Left hindlimb (tissue), 1 donor: ENCODE measurements around the gene MEGF11.
"Not testable (repeated sequence)": the region's sequence is repeated elsewhere in the genome, so short reads cannot be mapped to it uniquely, and the experiment has no call there.

Experiments used
- DNase-seq: peaks from one replicate; pipeline ENCODE4 v3.0.0-alpha.2; 2018

Gene MEGF11

DNA sequence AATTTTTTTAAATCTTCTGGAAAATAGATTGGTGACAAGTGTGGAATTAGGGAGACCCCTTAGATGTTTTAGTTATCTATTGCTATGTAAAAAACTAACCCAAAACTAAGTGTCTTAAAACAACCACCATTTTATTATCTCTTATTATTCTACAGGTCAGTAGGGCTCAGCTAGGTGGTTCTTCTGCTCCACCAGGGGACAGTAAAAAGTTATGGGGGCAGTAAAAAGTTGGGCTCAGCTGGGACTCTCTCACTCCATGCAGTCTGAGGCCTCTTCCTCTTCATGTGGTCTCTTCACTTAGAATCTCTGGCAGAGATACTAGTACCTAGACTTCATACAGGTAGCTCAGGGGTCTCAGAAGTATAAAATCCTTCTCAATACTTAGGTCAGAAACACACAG, 21.8 kb upstream of the MEGF11 start:
- DNase-seq, result no peak

DNA sequence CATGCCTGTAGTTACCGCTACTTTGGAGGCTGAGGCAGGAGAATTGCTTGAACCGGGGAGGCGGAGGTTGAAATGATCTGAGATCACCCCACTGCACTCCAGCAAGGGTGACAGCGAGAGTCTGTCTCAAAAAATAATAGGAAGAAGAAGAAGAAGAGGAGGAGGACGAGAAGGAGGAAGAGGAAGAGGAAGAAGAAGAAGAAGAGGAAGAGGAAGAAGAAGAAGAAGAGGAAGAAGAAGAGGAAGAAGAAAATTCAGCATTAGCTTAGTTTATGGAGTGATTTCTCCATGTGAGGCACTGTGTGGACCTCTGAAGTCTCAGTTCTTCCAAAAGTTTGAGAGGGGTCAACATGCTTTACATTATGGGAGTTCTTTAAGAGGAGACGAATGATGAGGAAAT, 17.4 kb upstream of the MEGF11 start:
- no peak for DNase-seq

DNA sequence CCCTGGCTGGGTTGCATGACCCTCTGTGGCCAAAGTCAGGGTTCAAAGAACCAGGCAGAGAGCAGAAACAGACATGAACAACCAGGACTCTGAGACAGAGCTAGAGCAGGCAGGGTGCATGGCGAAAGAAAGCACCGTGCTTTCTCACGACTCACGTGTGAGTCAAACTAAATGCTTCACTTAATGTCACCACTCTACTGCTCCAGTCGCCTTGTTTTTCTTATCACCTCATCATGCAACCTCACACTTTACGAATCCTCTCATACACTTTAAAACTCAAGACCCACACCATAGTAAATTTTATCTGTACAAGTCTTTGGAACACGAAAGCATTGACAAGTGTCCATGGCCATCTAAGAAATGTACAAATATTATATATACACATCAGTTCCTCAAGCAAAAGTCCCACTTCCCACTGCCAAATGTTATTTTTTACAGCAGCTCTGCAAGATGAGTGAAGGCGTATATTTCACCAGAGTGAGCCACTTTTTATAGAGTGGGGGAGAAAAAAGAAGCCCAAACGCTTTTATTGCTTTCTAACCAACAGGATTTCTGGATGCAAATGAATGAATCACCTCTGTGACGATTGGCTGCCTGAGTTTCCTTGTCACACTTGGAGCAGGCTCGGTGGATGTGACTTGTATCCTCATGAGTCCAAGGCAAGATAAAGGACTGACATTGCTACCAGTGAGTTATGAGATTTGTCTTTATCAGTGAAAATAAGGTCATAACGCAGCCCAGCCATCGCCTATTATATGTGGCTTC, 16.0 kb upstream of the MEGF11 start:
- DNase-seq, result no peak

DNA sequence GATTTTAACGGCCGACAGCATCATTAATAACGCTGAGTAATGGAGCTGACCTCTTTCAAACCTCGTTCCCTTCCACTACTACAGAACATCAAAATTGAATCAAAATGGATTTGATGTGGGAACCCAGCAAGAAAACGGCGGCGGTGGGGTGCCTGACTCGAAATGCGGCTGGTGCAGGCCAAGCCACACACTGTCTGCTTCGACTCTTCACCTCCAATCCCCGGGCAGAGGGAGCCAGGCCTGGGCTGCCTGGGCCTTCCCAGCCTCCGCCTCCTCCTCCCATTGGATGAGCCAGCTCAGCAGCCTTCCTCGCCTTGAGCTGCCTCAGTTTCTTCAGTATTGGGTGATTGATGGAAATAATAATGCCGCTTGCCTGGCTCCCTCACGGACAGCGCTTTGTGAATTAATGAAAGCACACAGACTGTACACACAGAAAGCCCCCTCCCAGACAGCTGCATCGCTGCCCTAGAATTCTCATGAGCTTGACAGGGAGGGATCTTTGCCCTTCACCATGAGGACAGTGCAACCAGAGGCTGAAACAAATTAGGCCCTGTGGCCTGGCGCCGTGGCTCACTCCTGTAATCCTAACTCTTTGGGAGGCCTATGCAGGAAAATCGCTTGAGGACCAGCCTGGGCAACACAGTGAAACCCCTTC, 11.4 kb upstream of the MEGF11 start:
- no peak for DNase-seq

DNA sequence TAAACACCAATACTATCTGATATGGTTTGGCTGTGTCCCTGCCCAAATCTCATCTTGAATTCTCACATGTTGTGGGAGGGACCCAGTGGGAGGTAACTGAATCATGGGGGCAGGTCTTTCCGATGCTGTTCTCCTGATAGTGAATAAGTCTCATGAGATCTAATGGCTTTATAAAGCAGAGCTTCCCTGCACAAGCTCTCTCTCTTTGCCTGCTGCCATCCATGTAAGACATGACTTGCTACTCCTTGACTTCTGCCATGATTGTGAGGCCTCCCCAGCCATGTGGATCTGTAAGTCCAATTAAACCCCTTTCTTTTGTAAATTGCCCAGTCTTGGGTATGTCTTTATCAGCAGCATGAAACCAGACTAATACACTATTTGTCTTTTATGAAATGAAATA, 9.3 kb upstream of the MEGF11 start:
- not testable (repeated sequence) for DNase-seq

DNA sequence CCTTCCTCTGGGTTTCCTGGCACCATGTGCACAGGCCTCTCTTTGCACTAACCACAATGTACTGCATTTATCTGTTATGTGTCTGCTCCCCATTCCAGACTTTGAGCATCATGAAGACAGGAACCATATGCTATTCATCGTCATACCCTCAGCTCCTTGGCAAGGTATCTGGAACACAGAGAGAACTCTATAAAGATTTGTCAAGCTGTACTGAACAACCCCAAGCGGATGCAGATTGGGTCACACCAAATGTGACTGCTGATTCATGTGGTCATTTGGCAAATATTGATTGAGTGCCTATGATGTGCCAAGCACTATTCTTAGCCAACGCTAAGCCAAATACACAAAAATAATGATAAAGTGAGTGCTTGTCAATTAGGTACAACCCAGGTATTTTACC, 7.5 kb upstream of the MEGF11 start:
- no peak for DNase-seq

DNA sequence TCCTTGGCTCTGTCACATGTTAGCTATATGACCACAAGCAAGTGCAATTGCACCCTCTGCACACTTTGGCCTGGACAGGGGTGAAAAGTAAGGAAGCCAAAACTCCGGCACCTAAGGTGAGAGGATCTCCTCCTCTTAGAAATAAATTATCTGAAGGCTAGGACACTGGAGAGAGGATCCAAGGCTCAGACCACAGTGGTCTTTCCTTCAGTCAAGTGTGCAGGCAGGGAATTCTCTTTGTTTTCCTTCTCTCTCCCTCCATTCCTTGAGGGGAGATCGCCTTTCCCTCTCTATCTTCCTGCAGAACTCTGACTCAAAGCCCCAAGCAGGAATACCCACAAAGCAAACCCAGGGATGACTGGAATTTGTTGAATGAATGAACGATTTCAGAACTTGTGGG, 3.1 kb upstream of the MEGF11 start:
- DNase-seq, result no peak

DNA sequence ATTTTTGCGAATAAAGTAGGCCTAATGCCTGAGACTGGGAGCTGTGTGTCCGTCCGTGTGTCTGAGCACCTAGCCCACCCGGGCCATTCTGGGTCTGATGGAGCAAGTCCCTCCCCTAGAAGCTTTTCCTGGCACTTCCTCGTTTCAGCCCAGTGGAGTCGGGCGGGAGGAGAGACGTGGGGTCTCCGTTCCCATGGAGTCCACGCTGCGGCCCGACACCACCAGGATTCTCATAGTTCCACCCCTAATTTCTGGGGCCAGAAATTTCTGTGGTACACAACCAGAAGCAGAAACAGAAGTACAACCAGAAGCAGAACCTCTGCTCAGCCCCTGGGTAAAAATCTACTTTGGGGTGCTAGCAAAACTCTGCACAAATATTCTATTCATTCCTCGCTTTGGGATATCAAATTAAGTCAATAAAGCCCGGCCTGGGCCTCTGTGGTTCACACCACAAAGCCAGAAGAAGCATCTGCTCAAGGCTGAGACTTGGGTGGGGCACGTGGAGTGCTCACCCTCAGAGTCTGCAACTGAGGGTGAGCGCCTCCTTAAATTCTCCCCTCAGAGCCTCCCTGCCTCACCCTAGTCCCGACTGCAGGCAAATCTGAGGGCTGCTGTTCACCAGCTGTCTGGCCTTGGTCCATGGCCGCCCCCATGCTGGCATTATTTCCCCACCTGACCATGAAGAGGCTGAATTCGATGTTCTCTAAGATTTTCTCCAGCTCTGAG, 1.6 kb upstream of the MEGF11 start:
- DNase-seq, result no peak

DNA sequence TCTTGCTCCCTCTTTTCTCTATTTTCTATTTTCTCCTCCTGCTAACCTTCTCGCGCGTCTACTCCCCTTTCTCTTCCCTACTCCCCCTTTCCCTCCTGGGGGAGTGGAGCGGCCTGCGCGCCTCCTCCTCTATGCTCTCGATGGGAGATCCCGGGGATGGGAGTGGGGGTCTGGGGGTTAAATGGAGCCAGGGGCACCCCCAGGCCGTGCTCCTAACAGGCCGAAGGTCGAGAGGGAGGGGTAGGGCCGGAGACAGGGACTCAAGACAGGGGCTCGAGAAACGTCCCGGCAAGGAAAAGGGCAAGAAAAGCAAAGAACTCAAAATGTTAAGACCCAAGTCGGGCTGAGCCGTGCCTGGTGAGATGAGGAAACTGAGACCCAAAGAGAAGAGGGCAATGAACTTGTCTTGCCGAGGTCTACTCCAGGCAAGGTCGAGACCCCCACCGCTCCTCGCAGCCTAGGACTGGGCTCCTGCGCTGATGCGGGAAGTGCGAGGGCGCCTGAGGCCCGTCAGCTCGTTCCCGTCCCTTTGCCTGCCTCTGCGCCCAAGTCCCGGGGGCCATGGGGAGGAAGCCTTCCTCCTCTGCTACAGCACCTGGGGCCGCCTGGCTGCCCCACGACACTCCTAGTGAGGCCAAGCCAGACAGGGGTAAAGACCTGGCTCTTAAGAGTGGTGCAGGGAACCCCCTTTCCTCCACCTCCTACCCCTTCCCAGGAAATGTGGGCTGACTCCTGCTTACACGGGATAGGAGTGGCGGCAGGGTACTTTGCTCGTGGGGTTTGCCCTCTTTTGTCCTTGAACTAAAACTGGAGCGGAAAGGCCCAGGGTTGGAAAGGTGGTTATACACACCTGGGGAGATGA, 770 bp upstream of the MEGF11 start:
- no peak for DNase-seq

DNA sequence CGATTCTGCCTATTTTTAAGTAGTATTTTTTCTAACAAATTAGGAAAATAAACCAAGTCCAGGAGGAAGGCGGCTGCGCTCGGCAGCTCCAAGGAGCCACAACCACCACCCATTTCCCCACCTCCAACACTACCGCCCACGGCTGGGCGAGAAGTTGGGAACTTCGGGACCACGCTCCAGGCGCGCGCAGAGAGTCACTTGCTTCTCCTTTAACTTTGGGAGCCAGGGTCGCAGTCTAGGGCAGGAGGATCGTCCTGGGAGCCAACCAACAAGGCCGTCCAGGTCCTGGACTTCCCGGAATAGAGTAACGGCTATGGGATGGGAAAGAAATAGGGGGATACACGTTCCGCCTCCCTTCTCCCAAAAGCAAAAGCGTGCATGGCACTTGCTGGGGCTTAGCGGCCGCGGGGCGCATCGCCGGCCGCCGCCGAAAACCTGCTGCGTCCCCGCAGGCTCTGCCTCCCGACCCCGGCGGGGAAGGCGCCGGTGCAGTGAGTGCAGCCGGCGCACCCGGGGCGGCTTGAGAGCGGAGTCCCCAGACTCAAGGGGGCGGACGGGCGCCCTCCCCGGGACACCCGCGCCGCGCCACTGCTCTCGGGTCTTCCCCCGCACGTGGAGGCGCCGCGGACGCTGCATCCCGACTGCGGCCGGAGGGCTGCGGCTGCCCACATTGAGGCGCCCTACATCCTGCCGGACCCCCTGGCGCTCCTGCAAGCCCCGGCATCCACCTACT, 699 bp downstream of the MEGF11 start:
- no peak for DNase-seq

DNA sequence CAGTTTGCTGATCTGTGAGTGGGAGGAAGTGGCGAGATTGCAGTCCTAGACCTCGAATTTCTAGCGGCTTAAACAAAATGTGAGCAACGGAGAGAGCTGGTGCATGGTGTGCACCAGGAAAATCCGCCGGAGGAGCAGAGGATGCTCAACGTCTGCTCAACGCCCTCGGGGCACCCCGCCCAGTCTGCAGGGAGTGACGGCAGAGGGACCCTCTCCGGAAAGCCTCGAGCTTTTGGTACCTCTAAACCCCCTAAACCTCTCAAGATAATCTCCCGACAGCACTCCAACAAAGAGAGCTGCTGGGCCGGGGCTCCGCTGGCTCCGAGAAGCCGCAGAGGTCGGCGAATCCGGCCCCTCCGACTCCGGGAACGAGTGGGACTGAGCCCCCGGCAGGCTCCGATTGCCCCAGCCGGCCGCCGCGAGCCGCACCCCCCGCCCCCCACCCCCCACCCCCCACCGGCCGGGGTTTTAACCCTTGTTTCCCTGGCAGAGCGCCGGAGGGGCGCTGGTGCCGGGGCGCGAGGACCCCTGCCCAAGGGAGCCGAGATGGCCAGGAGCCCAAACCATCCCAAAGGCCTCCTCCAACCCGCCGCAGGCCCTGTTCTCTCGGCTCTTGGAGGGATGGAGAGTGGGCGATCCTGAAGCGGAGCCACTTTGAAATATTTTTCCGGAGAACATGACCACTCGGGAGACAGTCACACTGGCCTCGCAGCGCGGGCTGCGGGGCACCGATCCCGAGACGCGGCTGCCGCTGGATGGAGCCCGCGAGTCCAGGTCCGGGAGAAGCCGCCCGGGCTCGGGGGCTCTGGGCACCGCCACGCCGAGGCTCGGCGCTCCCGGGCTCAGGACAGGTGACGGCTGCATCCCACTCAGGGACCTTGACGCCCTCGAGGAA, 1.5 kb downstream of the MEGF11 start:
- DNase-seq, result peak; percentile 55

DNA sequence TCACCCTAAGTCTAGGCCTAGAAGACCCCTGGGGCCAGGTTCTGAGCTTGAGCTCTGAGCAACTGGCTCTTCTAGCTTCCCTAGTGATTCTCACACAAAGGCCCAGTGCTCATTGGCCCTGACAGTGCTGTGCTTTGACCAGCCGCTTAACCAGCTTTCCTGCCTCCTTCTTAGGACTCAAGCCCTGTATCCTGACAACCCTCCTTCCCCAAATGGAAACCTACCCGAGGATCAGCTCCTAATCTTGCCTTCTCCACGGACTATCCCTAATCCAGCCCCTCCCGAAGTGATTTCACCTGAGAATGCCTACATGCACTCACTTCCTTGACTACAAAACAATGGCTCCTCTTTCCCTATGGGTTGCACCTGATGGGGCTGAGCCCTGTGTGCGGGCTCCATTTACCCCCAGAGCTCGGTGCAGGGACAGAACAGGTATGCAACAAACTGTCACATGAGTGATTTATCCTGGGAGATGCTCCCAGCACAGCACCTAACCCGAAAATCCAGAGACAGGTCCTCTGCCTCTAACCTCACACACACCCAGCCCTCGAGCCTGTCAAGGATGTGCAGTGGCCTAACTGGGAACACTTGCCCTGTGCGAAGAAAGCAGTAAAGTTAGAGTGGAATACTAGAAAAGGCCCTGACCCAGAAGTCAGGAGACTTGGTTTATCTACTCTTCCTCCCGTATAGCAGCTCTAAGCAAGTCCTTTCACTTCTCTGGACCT, 2.3 kb downstream of the MEGF11 start:
- DNase-seq, result no peak

DNA sequence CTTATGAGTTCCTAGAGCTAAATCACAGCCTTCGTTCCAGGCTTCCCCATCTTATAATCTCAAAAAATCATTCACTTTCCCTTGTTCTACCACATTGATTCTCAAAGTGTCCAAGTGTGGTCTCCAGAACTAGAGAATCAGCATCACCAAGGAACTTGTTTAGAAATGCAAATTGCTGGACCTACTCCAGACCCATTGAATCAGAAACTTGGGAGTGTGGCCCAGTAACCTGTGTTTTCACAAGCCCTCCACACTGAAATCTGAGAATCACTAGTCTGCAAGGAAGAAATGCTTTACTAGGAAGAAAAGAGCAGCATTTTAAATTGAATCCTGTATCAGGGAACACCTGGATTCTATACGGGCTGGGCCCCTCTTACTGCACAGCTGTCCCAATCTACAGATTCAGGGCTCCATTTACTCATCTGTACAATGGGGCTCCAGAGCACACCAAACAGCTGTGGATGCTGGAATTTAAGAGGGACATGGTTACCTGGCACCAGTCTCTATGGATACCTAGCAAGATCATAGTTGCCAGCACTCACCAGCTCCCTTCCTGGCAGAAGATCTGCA, 3.9 kb downstream of the MEGF11 start:
- DNase-seq, result no peak

DNA sequence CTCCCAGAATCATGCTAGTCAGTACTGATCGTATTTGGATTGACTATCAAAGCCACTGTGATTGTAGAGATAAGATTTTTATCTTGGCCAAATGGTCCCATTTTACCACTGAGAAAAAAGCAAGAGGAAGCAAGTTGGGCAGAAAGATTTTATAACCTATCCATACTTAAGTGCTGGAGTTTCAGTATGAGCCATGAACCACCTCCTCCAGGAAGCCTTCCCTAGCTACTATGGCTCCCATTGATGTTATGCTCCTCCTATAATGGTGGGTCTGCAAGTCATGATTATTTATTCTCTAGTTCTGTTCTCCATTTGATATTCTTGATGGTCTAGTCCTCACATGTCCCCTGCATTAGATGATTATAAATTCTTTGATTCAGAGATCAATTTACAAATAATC, 6.6 kb downstream of the MEGF11 start:
- no peak for DNase-seq

DNA sequence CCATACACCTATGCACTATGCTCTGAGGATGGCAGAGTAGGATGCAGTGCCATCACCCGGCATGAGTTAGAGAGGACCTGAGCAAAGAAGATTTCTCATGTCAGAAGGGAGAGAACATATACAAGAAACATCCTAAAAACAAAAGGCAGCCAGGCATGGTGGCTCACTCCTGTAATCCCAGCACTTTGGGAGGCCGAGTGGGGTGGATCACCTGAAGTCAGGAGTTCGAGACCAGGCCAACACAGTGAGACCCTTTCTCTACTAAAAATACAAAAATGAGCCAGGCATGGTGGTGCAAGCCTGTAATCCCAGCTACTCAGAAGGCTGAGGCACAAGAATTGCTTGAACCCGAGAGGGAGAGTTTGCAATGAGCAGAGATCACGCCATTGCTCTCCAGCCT, 7.7 kb downstream of the MEGF11 start:
- DNase-seq, result not testable (repeated sequence)

DNA sequence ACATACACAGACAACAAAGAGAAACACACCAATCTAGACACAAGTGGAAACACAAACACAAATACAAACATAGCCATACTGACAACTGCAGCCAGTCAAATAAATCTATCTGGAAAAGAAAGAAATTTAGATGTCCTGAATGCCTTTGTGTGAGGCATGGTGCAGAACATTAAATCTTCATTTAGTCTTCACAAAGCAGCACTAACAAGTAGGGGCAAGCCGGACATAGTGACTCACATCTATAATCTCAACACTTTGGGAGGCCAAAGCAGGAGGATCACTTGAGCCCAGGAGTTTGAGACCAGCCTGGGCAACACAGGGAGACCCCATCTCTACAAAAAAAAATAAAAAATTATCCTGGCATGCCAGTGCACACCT, 11.7 kb downstream of the MEGF11 start:
- no peak for DNase-seq

DNA sequence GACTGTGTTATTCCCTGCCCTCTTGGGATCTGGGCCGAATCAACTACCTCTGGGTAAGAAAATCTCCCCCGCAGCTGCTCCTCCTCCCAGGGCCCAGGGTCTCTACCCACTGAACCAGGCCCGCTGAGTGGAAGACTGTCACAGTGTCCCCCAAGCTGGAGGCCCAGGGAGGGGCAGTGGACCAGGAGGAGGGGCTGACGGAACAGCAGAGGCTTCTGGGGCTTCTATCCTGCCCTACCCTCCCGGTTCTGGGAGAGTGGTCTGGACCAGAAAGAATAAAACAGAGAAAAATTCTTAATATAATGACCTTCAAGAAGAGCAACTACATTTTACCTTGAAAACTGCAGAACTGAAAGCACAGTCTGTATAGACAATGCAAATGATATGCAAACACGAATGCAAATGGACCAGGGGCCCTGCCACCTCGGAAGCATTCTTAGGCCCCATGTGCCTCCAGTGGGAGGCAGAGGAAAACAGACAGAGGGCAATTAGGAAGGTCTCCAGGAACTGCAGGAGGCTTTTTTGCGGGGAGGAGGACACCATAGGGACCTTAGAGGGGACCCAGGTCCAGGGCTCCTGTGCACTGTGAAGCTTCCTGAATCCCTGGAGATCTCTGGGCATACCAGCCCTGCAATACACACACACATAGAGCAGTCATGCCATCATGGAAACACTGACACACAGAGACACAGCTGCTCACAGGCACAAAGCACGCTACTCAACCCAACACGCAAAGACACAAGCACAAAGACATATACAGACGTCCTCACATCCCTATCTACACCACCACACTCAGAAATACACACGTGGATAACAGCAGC, 12.3 kb downstream of the MEGF11 start:
- no peak for DNase-seq

DNA sequence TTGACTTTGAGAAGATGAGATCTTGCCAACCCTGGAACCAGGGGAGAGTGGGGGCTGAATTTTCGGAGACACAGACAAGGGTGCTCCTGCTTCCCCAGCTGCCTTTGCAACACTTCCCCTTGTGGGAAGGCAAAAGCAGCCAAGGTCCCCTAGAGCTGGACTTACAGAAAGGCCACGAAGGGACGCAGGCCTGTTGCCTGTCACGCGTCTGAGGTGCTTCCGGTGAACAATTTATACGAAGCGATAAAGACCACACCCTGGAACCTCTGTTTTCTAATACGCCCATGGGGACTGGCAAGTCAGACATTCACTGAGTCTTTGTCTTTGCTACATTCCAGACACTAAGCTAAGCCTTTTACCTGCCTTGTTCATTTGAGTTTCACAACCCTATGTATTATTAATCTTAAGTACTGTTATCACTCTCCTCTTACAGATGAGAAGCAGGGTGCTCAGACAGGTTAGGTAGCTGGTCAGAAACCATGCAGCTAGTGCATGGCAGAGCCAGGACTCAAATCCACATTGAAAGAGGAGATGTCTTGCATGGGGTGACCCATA, 13.2 kb downstream of the MEGF11 start:
- DNase-seq, result no peak

DNA sequence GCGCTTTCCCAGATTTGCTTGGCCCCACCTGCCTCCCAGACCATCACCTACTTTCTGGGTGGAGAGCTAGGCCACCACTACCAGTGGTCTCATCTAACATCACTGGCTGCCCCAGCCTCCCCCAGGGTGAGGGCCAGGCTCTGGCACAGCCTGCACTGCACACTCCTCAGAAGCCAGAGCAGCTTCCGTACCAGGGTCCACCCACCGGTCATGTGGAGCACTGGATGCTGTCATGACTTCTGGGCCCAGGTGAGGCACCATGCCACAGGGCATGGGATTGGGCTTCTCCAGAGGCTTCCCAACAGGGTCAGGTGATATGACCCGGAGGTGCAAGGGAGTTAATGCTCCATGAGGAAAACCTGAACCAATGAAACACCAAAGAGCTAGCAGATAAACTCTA, 14.0 kb downstream of the MEGF11 start:
- DNase-seq, result no peak
